HG03045 (cell line): ENCODE data around the gene USF2.
A peak's percentile ranks its signal among the peaks of the same experiment; 100 is the strongest.

Experiments
- ATAC-seq: cut with Tn5 transposase; IDR thresholded peaks from one replicate; pipeline ENCODE4 v1.9.1; 2021; ENCODE audit warnings: mild to moderate bottlenecking, moderate library complexity; ENCODE audit not compliant: unreplicated experiment

The USF2 gene

DNA sequence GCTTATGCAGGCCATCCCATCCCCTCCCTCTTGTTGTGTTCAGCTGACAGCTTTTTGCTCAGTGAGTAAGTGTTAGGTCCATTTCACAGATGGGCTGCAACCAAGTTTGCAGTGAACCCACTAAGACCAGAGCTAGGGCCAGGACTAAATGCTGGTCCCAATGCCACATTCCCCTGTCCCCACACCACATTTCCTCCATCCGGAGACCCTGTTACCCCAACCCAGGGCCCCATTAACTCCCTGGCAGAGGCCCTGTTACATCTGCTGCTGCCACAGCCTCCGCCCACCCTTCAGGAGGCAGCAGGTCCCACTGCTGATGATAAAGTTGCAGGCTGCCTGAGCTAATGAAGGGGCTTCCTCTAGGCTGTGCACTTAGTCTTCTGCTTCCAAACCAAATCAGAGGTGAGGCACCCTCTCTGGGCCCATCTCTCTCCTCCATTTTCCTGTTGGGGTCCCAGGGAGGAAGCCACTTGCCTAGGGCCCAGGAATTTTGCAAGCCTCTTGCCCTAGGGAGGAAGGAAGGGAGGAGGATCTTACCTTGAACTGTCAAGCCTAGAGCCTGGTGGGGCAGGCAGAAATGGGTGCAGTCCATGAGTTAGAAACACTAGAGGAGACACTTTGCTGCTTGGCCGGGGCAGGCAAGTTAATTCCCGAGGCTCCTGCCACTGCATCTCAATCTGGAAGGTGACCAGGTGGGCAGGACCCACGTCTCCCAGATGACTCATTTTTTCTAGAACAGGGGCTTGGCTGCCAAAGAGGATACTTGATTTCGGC lies 3.4 kb upstream of the USF2 start:
- ATAC-seq = no peak

DNA sequence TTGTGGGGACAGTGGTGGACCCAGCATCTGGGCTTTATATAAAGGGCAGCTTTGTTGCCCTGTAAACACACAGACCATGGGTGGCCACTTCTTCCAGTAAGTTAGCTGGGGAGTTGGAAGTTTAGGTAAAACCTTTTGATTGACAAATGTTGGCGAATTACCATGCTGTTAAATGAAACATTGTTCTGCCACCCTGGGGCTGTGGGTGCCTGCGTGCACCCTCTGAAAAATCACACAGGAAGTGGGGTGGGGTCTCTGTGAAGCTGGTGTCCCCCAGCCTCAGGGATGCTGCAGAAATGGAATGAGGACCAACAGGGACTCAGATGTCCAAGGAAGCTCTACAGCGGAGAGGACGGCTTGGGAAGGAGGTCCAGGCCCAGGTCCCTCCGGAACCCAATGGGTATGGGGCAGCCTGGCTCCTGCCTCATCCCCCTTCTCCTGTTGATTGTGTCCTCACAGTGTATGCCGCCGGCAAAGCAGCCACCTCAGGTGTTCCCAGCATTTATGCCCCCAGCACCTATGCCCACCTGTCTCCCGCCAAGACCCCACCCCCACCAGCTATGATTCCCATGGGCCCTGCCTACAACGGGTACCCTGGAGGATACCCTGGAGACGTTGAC lies 2.8 kb upstream of the USF2 start:
- ATAC-seq = no peak

DNA sequence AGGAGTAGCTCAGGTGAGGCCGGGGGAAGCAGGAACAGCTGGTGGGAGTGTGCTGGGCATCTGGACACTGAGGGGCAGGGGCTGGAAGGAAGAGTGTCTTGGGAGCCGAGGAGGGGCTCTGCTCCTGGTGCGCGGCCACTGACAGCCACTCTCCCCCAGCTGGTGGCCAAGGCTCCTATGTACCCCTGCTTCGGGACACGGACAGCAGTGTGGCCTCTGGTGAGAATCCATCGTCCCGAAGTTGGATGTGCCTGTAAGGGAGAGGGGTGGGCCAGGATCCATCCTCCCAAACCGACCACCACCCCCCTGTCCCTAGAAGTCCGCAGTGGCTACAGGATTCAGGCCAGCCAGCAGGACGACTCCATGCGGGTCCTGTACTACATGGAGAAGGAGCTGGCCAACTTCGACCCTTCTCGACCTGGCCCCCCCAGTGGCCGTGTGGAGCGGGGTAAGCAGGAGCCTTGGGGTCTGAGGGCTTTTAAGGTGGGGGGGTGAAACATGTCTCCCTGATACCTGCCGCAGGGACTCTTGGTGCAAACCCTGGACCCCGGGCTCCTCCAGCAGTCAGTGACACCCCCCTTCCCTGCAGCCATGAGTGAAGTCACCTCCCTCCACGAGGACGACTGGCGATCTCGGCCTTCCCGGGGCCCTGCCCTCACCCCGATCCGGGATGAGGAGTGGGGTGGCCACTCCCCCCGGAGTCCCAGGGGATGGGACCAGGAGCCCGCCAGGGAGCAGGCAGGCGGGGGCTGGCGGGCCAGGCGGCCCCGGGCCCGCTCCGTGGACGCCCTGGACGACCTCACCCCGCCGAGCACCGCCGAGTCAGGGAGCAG lies 2.0 kb upstream of the USF2 start:
- ATAC-seq = no peak

DNA sequence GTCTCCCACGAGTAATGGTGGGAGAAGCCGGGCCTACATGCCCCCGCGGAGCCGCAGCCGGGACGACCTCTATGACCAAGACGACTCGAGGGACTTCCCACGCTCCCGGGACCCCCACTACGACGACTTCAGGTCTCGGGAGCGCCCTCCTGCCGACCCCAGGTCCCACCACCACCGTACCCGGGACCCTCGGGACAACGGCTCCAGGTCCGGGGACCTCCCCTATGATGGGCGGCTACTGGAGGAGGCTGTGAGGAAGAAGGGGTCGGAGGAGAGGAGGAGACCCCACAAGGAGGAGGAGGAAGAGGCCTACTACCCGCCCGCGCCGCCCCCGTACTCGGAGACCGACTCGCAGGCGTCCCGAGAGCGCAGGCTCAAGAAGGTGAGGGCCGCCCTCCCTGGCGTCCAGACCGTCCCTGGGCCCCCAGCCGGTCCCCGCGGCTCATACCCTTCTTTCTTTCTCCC lies 1.4 kb upstream of the USF2 start:
- ATAC-seq = no peak

DNA sequence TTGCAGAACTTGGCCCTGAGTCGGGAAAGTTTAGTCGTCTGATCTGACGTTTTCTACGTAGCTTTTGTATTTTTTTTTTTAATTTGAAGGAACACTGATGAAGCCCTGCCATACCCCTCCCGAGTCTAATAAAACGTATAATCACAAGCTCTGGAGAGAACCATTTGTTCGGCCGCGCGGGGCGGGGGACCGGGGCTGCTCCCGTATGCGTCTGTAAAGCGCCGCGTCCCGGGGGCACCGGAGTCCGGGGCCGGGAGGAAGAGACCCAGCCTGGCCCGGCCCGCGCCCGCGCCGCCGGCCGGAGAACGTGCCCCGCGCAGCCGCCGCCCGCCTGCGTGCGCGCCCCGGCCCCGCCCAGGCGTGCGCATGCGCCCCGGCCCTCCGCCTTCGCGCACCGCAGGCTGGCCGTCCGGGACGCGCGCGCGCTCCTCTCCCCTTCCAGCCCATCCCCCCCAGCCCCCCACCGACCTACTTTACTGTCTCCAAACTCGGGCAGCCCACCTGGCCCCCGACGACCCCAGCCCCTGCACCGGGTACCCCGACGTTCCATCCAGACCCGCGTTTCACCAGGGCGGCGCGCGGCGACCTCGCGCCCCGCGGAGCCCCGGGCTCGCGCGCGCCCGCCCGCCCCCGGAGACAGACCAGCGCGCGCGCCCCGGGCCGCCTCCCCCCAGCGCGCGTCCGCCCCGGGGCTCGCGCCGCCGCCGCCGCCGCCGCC lies 785 bp upstream of the USF2 start:
- peak; percentile 53 for ATAC-seq

DNA sequence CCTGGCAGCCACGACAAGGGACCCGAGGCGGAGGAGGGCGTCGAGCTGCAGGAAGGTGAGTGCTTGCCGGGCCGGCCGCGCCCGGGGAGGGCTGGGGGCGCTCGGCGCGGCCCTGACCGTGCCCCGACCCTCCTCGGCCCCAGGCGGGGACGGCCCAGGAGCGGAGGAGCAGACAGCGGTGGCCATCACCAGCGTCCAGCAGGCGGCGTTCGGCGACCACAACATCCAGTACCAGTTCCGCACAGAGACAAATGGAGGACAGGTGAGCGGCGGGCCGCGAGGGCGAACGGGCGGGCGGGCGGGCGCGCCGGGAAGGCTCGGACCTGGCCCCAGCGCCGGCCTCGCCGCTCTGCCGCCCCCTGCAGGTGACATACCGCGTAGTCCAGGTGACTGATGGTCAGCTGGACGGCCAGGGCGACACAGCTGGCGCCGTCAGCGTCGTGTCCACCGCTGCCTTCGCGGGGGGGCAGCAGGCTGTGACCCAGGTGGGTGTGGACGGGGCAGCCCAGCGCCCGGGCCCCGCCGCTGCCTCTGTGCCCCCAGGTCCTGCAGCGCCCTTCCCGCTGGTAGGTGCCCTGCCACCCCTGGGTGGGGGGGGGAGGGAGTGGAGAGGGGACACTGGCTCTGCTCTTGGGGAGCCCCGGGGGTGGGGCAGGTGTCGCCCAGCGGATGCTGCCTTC lies 816 bp downstream of the USF2 start:
- ATAC-seq = peak; percentile 47

DNA sequence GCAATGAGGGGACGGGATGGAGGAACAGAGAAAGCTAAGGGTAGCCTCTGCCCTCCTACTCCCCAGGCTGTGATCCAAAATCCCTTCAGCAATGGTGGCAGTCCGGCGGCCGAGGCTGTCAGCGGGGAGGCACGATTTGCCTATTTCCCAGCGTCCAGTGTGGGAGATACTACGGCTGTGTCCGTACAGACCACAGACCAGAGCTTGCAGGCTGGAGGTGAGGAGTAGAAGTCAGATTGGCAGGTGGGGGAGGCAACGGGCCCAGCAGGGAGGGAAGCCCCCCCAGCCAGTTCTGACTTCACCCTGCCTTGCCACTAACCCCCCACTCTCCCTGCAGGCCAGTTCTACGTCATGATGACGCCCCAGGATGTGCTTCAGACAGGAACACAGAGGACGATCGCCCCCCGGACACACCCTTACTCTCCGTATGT lies 1.6 kb downstream of the USF2 start:
- no peak for ATAC-seq

DNA sequence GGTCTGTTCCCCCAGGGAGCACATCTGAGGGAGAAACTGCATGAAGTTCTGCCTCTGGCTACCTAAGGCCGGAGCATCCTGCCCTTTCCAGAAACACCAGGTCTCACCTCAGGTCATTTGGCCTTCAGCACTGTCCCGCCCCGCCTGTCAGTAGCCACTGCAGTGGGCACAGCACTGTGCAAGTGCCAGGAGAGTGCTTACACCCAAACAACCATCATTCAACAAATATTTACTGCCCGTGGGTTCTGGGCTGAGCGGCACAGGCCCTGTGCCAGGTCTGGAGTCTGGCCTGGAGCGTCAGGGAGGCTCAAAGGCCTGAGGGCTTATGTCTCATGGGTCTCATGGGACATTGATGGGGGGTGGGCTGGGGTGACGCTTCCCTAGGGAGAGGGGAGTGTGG lies 2.8 kb downstream of the USF2 start:
- ATAC-seq = no peak

DNA sequence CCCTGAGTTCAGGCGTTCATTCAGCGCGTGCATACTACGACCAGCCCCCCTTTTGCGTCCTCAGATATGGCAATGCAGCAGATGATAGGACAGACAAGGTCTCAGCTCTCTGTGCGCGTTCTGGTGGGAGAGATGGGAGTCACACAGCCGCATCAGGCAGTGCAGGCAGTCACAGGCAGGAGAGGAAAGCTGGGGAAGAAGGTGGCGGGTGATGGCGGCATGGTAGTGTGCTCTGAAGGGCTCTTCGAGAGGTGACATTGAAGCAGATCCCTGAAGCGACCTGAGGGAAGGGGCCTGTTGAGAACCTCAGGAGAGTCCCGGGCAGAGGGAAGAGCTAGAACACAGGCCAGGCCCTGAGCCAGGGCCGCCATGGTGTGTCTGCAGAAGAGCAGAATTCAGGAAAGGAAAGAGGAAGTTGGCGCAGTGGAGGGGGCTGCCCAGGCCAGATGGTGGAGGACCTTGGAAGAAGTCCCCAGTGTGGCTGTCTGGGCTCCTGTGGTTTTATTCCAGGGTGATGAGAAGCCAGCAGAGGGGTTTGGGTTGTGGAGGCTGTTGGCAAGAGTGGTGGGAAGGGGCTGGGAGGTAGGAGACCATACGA lies 3.5 kb downstream of the USF2 start:
- no peak for ATAC-seq

DNA sequence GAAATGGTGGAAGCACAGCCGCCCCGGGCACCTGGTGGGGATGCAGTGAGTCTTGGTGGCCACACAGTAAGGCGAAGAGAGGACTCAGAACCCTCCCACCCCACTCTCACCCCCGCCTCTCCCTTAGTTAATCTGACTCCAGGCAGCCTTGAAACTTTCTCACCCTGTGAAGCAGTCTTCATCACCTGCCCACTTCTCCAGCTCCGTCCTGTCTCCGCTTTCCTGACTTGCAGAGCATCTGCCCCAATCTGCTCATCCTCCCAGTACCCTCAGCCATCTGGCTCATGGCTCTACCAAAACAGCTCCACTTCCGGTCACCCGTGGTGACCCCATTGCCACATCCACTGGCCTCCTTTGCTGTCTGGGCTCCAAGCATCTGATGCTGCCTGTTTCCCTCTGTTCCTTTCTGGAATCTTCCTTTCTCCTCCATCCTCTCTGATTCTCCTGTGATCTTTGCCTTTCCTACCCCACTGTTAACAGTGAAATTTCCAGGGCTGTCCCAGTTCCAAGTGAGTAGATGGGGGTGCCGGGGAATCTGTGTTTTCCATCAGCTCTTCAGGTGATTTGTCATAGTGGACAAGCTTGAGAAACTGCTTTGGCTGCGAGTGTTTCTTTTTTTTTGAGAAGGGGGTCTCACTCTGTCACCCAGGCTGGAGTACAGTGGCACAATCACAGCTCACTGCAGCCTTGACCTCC lies 4.3 kb downstream of the USF2 start:
- no peak for ATAC-seq

DNA sequence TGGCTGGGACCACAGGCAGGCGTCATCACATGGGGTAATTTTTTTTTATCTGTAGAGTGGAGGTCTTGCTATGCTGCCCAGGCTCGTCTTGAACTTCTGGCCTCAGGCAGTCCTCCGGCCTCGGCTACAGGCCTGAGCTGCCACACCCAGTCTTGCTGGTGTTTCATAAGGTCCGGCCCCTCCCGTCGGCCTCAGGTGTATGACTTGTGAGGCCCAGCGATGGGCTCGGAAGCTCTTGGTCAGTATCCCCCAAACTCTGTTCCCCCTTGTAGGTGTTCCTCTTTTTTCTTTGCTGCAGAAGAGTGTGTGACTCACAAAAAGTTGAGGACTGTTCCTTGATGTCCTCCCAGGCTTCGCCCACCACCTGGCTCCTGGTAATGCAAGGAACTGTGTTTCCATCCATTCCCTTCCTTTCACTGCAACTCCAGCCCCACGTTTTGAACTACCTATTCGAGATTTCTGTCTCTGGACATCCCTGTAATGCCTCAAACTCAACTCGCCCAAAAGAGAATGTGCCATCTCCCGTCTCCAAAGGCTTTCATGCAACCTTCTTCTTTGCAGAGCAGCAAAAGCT lies 5.0 kb downstream of the USF2 start:
- no peak for ATAC-seq

DNA sequence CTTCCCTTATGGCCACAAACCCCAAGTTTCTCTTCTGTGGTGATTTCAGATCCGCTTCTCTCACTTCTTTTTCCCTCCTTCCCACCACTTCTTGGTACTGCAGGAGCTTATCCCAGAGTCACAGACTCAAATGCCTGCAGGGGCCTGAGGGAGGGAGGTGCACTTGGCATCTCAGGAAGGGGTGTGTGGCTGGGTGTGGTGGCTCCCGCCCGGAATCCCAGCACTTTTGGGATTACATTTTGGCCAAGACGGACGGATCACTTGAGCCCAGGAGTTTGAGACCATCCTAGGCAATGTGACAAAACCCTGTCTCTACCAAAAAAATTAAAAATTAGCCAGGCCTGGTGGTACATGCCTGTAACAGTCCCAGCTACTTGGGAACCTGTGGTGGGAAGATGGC lies 5.6 kb downstream of the USF2 start:
- no peak for ATAC-seq

DNA sequence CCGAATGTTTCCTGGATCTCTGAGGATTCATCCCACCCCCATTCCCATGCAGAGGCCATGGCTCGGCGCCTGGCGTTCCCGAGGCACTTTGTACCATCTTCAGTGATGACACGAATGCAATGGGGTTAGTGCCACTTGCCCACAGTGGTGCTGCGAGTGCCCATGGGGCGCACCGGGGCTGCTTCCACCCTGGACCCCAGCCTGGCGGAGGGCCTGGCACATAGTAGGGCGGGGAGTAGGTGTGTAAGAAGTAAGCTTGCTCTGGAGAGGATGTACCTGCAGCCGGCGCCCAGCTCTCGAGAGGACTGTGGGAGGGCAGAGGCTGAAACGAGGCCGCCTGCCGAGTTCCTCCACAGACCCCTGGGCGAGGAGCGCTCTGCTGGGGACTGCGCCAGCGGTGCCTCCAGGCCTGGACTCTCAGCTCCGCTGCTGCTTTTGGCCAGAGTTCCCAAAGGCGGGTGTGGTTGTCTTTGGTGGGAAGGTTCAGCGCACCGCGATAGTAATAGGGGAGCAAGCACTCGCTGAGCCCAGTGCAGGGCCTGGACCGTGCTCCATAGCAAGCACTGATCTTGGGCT lies 8.0 kb downstream of the USF2 start:
- no peak for ATAC-seq

DNA sequence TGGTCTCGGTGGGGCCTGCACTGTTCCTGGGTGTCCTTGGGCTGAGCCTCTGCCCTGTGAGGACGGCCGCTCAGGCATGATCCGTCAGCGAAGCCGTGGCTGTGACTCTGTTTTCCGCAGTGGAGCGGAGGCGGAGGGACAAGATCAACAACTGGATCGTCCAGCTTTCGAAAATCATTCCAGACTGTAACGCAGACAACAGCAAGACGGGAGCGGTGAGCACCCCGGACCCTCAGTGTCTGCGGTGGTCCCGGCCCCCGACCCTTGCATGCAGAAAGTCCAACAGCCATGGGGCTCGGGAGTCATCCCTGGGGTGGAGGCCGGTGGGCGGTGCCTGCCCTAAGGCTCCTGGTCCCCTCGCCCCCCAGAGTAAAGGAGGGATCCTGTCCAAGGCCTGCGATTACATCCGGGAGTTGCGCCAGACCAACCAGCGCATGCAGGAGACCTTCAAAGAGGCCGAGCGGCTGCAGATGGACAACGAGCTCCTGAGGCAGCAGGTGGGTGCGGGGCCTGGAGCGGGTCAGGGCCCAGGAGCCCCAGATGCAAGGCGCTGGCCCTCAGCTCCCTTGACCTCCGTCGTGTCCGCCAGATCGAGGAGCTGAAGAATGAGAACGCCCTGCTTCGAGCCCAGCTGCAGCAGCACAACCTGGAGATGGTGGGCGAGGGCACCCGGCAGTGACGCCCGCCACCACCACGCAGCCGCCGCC lies 10.0 kb downstream of the USF2 start:
- ATAC-seq = no peak

DNA sequence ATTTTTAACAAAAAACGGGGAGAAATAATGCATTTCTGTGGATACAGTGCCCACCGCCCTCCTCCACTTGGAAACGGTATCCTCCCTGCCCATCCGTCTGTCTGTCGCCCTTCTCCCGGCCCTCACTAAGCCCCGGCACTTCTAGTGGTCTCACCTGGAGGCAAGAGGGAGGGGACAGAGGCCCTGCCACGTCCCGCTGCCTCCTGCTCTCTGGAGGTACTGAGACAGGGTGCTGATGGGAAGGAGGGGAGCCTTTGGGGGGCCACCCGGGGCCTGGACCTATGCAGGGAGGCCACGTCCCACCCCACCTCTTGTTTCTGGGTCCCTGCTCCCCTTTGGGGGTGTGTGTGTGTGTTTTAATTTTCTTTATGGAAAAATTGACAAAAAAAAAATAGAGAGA lies 10.6 kb downstream of the USF2 start:
- no peak for ATAC-seq

DNA sequence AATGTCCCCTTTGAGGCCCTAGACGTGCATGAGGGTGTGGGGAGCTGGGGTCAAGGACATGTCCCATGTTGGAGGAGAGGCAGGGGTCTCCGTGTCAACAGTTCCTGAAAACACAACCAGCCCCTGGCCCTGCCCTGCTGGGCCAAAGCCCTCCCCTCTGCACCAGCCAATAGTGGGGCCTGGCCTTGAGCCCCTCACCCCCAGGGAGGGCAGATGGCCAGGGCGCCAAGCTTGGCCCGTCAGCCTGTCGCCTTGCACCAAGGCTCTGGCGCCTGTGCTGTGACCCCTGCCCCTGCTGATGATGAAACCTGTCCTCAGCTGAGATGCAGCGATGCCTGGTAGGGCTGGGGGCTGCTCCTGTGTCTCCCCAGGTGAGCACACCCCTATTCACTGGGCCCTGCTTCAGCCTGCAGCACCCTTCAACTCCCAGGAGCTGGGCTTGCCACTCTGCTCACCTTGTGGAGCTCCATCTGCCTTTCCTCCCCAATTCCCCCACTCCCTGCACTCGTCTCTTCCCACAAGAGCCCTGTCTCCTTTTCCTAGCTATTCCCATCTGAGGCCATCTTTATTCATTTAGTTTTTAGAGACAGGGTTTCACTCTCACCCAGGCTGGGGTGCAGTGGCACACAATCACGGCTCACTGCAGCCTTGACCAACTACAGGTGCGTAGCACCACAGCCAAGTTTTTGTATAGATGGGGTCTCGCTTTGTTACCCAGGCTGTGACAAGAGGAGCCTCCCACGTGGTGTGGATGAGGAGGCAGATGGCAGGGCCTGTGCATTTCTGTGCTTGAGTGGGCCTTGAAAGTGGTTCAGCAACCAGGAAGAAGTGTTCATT lies 11.4 kb downstream of the USF2 start:
- ATAC-seq = no peak

DNA sequence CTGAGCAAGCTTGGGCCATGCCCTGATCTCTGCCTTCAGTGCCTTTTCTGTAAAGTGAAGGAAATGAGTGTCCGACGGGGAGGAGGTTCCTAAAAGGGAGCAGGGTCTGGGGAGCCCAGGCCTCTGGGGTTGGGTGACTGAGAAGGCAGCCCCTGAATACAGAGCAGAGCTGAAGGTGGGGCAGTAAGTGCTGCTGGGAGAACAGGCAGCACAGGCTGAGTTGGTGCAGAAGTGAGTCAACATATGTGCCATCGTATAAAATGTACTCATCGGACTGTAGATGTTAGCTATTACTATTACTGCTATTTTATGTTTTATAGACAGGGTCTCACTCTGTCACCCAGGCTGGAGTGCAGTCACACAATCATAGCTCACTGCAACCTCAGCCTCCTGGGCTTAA lies 12.5 kb downstream of the USF2 start:
- no peak for ATAC-seq
